ENCODE data around the gene ZMYND10. TPM values are rescaled to one million over a fixed set of nuclear protein-coding genes. Genes with fewer than 3 reads are reported as not detected.

The ZMYND10 gene
- 1 to 10 TPM in 1 of 4 donors, under 1 TPM in 2, not detected in 1; 0.42 to 1.8 (median 0.74) TPM for total RNA-seq

GRCh38 chr3:50345586-50346234, at the start of gene ZMYND10:
ZMYND10 (minus strand) TSS chr3:50345732; CDS start chr3:50345579, 153 bp downstream.
- 12 to 13% methylated on average over 30 to 44 of the region's 45 CpGs for WGBS, 2 donors
- DNase-seq (ENCODE audit: low spot score in 2 of 2), result peak; percentile 59 to 95
- H3K4me3 ChIP-seq (ENCODE audit: low read depth, poor library complexity, severe bottlenecking), result no peak within 1 kb of the TSS
- TF ChIP-seq, protein P1, sequence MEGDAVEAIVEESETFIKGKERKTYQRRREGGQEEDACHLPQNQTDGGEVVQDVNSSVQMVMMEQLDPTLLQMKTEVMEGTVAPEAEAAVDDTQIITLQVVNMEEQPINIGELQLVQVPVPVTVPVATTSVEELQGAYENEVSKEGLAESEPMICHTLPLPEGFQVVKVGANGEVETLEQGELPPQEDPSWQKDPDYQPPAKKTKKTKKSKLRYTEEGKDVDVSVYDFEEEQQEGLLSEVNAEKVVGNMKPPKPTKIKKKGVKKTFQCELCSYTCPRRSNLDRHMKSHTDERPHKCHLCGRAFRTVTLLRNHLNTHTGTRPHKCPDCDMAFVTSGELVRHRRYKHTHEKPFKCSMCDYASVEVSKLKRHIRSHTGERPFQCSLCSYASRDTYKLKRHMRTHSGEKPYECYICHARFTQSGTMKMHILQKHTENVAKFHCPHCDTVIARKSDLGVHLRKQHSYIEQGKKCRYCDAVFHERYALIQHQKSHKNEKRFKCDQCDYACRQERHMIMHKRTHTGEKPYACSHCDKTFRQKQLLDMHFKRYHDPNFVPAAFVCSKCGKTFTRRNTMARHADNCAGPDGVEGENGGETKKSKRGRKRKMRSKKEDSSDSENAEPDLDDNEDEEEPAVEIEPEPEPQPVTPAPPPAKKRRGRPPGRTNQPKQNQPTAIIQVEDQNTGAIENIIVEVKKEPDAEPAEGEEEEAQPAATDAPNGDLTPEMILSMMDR (IDR thresholded peaks at IDR 0.05), result no peak
- no peak for TF ChIP-seq POLR2A (IDR thresholded peaks at IDR 0.05)
- intact Hi-C loops (cut with DNase I; ENCODE audit: low total_unique reads), result loop anchor here (5.0 kb wide), 1 partner anchor 202 kb away; no protein-coding TSS in a partner anchor

- WGBS, 2 donors, result 53 to 70% methylated on average over 5 of the region's 5 CpGs
- DNase-seq (ENCODE audit: low spot score in 2 of 2), result no peak
- TF ChIP-seq, protein P1 (IDR thresholded peaks at IDR 0.05), result no peak
- TF ChIP-seq POLR2A (IDR thresholded peaks at IDR 0.05), result no peak
- intact Hi-C loops (cut with DNase I; ENCODE audit: low total_unique reads), result no loop called here
- no peak overlapping the region for H3K4me3 ChIP-seq (ENCODE audit: low read depth, poor library complexity, severe bottlenecking)
Observed at GRCh38 chr3:50393061-50393460, 47.5 kb upstream of the ZMYND10 start.

- H3K4me3 ChIP-seq (ENCODE audit: low read depth, poor library complexity, severe bottlenecking), result no peak overlapping the region
- TF ChIP-seq POLR2A (IDR thresholded peaks at IDR 0.05), result no peak
- TF ChIP-seq, protein P1 (IDR thresholded peaks at IDR 0.05), result no peak
- WGBS, 2 donors, result 58 to 59% methylated on average over 4 to 5 of the region's 5 CpGs
- intact Hi-C loops (cut with DNase I; ENCODE audit: low total_unique reads), result no loop called here
- DNase-seq (ENCODE audit: low spot score in 2 of 2), result no peak
Observed at GRCh38 chr3:50392101-50392715, 46.7 kb upstream of the ZMYND10 start.

- peak in 1 of 2 donors; percentile 88 for DNase-seq (ENCODE audit: low spot score in 2 of 2)
- H3K4me3 ChIP-seq (ENCODE audit: low read depth, poor library complexity, severe bottlenecking), result no peak overlapping the region
- intact Hi-C loops (cut with DNase I; ENCODE audit: low total_unique reads), result no loop called here
Observed at GRCh38 chr3:50390508-50391224, 45.1 kb upstream of the ZMYND10 start.

DNA sequence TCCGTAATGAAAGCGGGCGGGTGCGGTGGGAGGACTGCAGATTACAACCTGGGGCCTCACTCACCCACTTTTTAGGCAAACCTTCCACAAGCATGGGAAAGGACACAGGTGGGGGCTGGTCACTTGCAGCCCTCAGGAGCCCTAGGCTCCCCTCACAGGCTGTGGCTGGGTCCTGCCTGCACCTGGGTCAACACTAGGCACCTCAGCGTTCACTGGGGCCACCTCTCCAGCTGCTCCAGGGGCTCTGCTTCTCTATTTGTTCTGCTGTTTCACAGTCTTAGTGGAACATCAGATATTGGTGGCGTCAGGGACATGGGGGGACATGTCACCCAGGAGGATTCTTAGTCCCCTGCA, 43.9 kb upstream of the ZMYND10 start:
- intact Hi-C loops (cut with DNase I; ENCODE audit: low total_unique reads), result no loop called here
- TF ChIP-seq, protein P1 (IDR thresholded peaks at IDR 0.05), result no peak
- no peak for TF ChIP-seq POLR2A (IDR thresholded peaks at IDR 0.05)
- H3K4me3 ChIP-seq (ENCODE audit: low read depth, poor library complexity, severe bottlenecking), result no peak overlapping the region
- DNase-seq (ENCODE audit: low spot score in 2 of 2), result no peak
- 88 to 95% methylated on average over 6 of the region's 6 CpGs for WGBS, 2 donors

More at GRCh38 chr3:50390508-50391224, 45.1 kb upstream of the ZMYND10 start:
- TF ChIP-seq POLR2A (IDR thresholded peaks at IDR 0.05), result no peak
- TF ChIP-seq, protein P1 (IDR thresholded peaks at IDR 0.05), result no peak
- 50 to 55% methylated on average over 12 of the region's 12 CpGs for WGBS, 2 donors
